ENCODE data around the gene ZNF385B. TPM values are rescaled to one million over a fixed set of nuclear protein-coding genes. Genes with fewer than 3 reads are reported as not detected.

ZNF385B gene
- total RNA-seq, 4 donors from 2014 or later, result 9.7 to 24.9 (median 11.4) TPM

GRCh38 chr2:179424571-179424970, 436.8 kb downstream of the ZNF385B start:
- DNase-seq (no peak), ATAC-seq (no peak)
- intact Hi-C loops (cut with DNase I; ENCODE audit: low total_unique reads), result no loop called here
- no peak overlapping the region for H3K4me3 ChIP-seq
- no peaks in the 10 kb centered on the region for H3K36me3 ChIP-seq
- no peaks in the 10 kb centered on the region for H3K9me3 ChIP-seq
- TF ChIP-seq CTCF (IDR thresholded peaks at IDR 0.05 in 4 of 5, conservative IDR thresholded peaks at IDR 0.05 in 1 of 5), result no peak
- TF ChIP-seq POLR2A (IDR thresholded peaks at IDR 0.05), result no peak
- no peaks in the 10 kb centered on the region for H3K4me1 ChIP-seq
- H3K27ac ChIP-seq, result no peak overlapping the region
- H3K27me3 ChIP-seq, result no peaks in the 10 kb centered on the region
- in situ Hi-C loops (cut with MboI; ENCODE audit: low sequenced_read_pairs in 4 of 4), result loop anchor here (5.0 to 25.0 kb wide), 5 partner anchors 212 to 330 kb away; no protein-coding TSS in a partner anchor

GRCh38 chr2:179422037-179422643, 439.3 kb downstream of the ZNF385B start:
- Histone ChIP-seq H3K27ac (no peak overlapping the region), H3K27me3 (no peaks in the 10 kb centered on the region), H3K36me3 (no peaks in the 10 kb centered on the region), H3K9me3 (no peaks in the 10 kb centered on the region), H3K4me3 (no peak overlapping the region), H3K4me1 (no peaks in the 10 kb centered on the region)
- peak; percentile 54 to 81 for ATAC-seq
- TF ChIP-seq CTCF (IDR thresholded peaks at IDR 0.05 in 4 of 5, conservative IDR thresholded peaks at IDR 0.05 in 1 of 5) (peak; percentile 45 to 75 (median 71)), POLR2A (IDR thresholded peaks at IDR 0.05) (no peak)
- intact Hi-C loops (cut with DNase I; ENCODE audit: low total_unique reads) (loop anchor here (1.0 kb wide), 1 partner anchor 329 kb away; no protein-coding TSS in a partner anchor), in situ Hi-C loops (cut with MboI; ENCODE audit: low sequenced_read_pairs in 4 of 4) (loop anchor here (5.0 to 25.0 kb wide), 5 partner anchors 210 to 333 kb away; no protein-coding TSS in a partner anchor)
- peak; percentile 48 to 65 for DNase-seq

GRCh38 chr2:179417436-179417949, 443.9 kb downstream of the ZNF385B start:
- Histone ChIP-seq H3K27ac (no peak overlapping the region), H3K4me3 (no peak overlapping the region), H3K9me3 (no peaks in the 10 kb centered on the region), H3K4me1 (no peaks in the 10 kb centered on the region), H3K36me3 (no peaks in the 10 kb centered on the region), H3K27me3 (no peaks in the 10 kb centered on the region)
- intact Hi-C loops (cut with DNase I; ENCODE audit: low total_unique reads) (no loop called here), in situ Hi-C loops (cut with MboI; ENCODE audit: low sequenced_read_pairs in 4 of 4) (loop anchor here in 2 of 4 donors (5.0 to 25.0 kb wide), 2 partner anchors 205 to 335 kb away; no protein-coding TSS in a partner anchor)
- TF ChIP-seq POLR2A (IDR thresholded peaks at IDR 0.05) (no peak), CTCF (IDR thresholded peaks at IDR 0.05 in 4 of 5, conservative IDR thresholded peaks at IDR 0.05 in 1 of 5) (no peak)
- no peak for ATAC-seq
- DNase-seq, result no peak

- Histone ChIP-seq H3K4me3 (no peak overlapping the region), H3K4me1 (no peaks in the 10 kb centered on the region), H3K27me3 (no peaks in the 10 kb centered on the region), H3K9me3 (no peaks in the 10 kb centered on the region), H3K36me3 (no peaks in the 10 kb centered on the region), H3K27ac (no peak overlapping the region)
- no peak for DNase-seq
- TF ChIP-seq POLR2A (IDR thresholded peaks at IDR 0.05) (no peak), CTCF (IDR thresholded peaks at IDR 0.05 in 4 of 5, conservative IDR thresholded peaks at IDR 0.05 in 1 of 5) (no peak)
- in situ Hi-C loops (cut with MboI; ENCODE audit: low sequenced_read_pairs in 4 of 4), result loop anchor here in 1 of 4 donors (25.0 kb wide), 1 partner anchor 200 kb away; no protein-coding TSS in a partner anchor
- intact Hi-C loops (cut with DNase I; ENCODE audit: low total_unique reads), result loop anchor here (5.0 kb wide), 1 partner anchor 195 kb away; no protein-coding TSS in a partner anchor
- ATAC-seq, result no peak
Observed at GRCh38 chr2:179412112-179412511, 449.3 kb downstream of the ZNF385B start.
